Right atrium auricular region (tissue), 2 donors: ENCODE measurements around the gene ITFG1. TPM values are rescaled to one million over a fixed set of nuclear protein-coding genes. Genes with fewer than 3 reads are reported as not detected.
A peak's percentile ranks its signal among the peaks of the same experiment; 100 is the strongest.

ENCODE experiments used
- DNase-seq: peaks from one replicate; pipeline ENCODE4 v3.0.0-alpha.2; 2019; ENCODE audit warnings: low spot score
- H3K27ac ChIP-seq, 2 donors: fragments of 200-600 bp; sonication (generic); 1 replicate in 1 of 2; 2 replicates in 1 of 2; pipeline ENCODE4 v1.5.1; 2016 to 2019
- H3K27me3 ChIP-seq, 2 donors: fragments of 200-600 bp; sonication (generic); one replicate each; pipeline versions ENCODE4 v1.5.1 to v1.6.0; 2017 to 2019
- H3K36me3 ChIP-seq: fragments of 200-600 bp; sonication (generic); one replicate; pipeline ENCODE4 v1.5.1; 2016
- H3K4me1 ChIP-seq, 2 donors: fragments of 200-600 bp; sonication (generic); one replicate each; pipeline versions ENCODE4 v1.5.1 to v1.6.0; 2017 to 2019
- H3K4me3 ChIP-seq, 2 donors: fragments of 200-600 bp; sonication (generic); 1 replicate in 1 of 2; 2 replicates in 1 of 2; pipeline ENCODE4 v1.5.1; 2017 to 2019; ENCODE audit warnings: mild to moderate bottlenecking in 1 of 2, moderate library complexity in 1 of 2
- H3K9me3 ChIP-seq, 2 donors: fragments of 200-600 bp; sonication (generic); one replicate each; pipeline ENCODE4 v1.5.1; 2019
- CTCF ChIP-seq, 2 donors: fragments of 200-600 bp; sonication (generic); IDR thresholded peaks; one replicate each; pipeline ENCODE4 v1.5.1; 2019; ENCODE audit warnings: antibody characterized with exemption in 2 of 2
- total RNA-seq, 2 donors: library from RNA; depleted of rRNA; stranded (reverse); fragments of >200 nt; gene quantifications; one replicate each; pipeline ENCODE4 v1.1.0, GENCODE V29; 2016

The ITFG1 gene
- total RNA-seq, 2 donors from 2014 or later, result 40.3 to 79.6 TPM

GRCh38 chr16:47499700-47500264 lies 38.9 kb upstream of the ITFG1 start:
- TF ChIP-seq CTCF (IDR thresholded peaks at IDR 0.05), result no peak
- H3K27ac ChIP-seq, result no peak overlapping the region
- peaks cover 0 to 3% of the 10 kb centered on the region in 2 donors for H3K4me1 ChIP-seq
- H3K36me3 ChIP-seq, result peaks cover 39% of the 10 kb centered on the region
- no peaks in the 10 kb centered on the region for H3K9me3 ChIP-seq
- H3K4me3 ChIP-seq, result no peak overlapping the region
- no peak for DNase-seq
- no peaks in the 10 kb centered on the region for H3K27me3 ChIP-seq

GRCh38 chr16:47499080-47499699 lies 38.3 kb upstream of the ITFG1 start:
- H3K36me3 ChIP-seq, result peaks cover 34% of the 10 kb centered on the region
- H3K27ac ChIP-seq, result no peak overlapping the region
- peaks cover 0 to 5% of the 10 kb centered on the region in 2 donors for H3K4me1 ChIP-seq
- H3K9me3 ChIP-seq, result no peaks in the 10 kb centered on the region
- no peak overlapping the region for H3K4me3 ChIP-seq
- no peak for TF ChIP-seq CTCF (IDR thresholded peaks at IDR 0.05)
- no peaks in the 10 kb centered on the region for H3K27me3 ChIP-seq
- no peak for DNase-seq

- Histone ChIP-seq H3K9me3 (peaks cover 0 to 24% of the 10 kb centered on the region in 2 donors), H3K27ac (peak overlapping the region; percentile 68 to 84), H3K36me3 (no peaks in the 10 kb centered on the region), H3K4me3 (no peak overlapping the region), H3K27me3 (no peaks in the 10 kb centered on the region), H3K4me1 (peaks cover 0 to 33% of the 10 kb centered on the region in 2 donors)
- DNase-seq, result no peak
- TF ChIP-seq CTCF (IDR thresholded peaks at IDR 0.05), result no peak
These were observed 32.8 kb upstream of the ITFG1 start for GRCh38 chr16:47493381-47494337.

GRCh38 chr16:47492428-47493377 lies 31.8 kb upstream of the ITFG1 start:
- H3K27ac ChIP-seq, result peak overlapping the region; percentile 68 to 84
- TF ChIP-seq CTCF (IDR thresholded peaks at IDR 0.05), result no peak
- DNase-seq, result peak; percentile 86
- H3K27me3 ChIP-seq, result no peaks in the 10 kb centered on the region
- no peaks in the 10 kb centered on the region for H3K36me3 ChIP-seq
- peaks cover 0 to 33% of the 10 kb centered on the region in 2 donors for H3K4me1 ChIP-seq
- peak overlapping the region in 1 of 2 donors; percentile 11 for H3K4me3 ChIP-seq
- peaks cover 0 to 30% of the 10 kb centered on the region in 2 donors for H3K9me3 ChIP-seq

GRCh38 chr16:47492036-47492427 lies 31.2 kb upstream of the ITFG1 start:
- peak overlapping the region; percentile 68 to 84 for H3K27ac ChIP-seq
- H3K4me3 ChIP-seq, result no peak overlapping the region

More at GRCh38 chr16:47492036-47492427, 31.2 kb upstream of the ITFG1 start:
- H3K27me3 ChIP-seq, result no peaks in the 10 kb centered on the region
- peaks cover 0 to 30% of the 10 kb centered on the region in 2 donors for H3K9me3 ChIP-seq
- no peak for DNase-seq
- peaks cover 0 to 33% of the 10 kb centered on the region in 2 donors for H3K4me1 ChIP-seq
- no peak for TF ChIP-seq CTCF (IDR thresholded peaks at IDR 0.05)
- H3K36me3 ChIP-seq, result no peaks in the 10 kb centered on the region
